G401.6 (cell line): Measurements from ENCODE around the gene EXOG.

ENCODE experiments used
- FAIRE-seq: peaks from 2 replicates; lab custom pipeline; 2012; peaks lifted over from hg19 to GRCh38; lab: Jason Lieb, UNC

The EXOG gene, protein sequence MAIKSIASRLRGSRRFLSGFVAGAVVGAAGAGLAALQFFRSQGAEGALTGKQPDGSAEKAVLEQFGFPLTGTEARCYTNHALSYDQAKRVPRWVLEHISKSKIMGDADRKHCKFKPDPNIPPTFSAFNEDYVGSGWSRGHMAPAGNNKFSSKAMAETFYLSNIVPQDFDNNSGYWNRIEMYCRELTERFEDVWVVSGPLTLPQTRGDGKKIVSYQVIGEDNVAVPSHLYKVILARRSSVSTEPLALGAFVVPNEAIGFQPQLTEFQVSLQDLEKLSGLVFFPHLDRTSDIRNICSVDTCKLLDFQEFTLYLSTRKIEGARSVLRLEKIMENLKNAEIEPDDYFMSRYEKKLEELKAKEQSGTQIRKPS

DNA sequence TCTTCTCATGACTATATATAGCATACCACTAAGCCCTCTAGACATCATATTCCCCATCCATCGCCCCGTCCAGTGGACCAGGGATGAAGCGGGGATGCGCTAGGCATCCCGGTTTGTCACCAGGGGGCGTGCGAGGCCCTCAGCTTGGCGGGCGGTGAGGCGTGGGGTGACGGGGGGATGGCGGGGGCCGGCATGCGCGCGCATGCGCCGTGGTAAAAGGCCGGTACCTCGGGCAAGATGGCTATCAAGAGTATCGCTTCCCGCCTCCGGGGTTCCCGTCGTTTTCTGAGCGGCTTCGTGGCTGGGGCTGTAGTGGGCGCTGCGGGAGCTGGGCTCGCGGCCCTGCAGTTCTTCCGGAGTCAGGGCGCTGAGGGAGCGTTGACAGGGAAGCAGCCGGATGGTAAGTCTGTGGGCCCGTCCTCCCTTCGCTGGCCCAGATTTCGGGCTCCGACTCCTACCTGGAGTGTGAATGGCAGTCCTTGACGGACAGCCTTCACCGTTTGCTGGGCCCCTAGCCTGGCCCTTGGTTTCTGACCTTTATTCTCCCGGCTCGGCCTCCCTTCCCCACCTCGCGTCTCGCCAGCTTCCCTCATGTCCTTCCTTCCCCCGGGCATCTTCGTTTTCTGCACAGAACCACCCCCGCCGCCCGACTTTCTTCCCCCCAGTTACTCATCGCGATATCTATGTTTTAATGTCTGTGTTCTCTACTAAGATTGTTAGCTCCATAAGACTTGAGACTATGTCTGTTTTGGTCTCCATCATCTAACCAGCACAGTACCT is at the start of gene EXOG:
Gene EXOG (plus strand): TSS at position 210 of the 780 bp plus-strand sequence. CDS start 28 bp downstream, at position 238.
- peak; percentile 60 for FAIRE-seq

DNA sequence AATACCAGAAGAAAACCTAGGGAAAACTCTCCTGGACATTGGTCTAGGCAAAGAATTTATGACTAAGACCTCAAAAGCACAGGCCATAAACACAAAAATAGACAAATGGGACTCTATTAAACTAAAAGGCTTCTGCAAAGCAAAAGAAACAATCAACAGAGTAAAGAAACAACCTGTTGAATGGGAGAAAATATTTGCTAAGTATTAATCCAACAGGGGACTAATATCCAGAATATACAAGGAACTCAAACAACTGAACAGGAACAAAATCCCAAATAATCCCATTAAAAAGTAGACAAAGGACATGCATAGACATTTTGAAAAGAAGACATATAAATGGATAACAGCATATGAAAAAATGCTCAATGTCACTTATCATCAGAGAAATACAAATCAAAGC is 49.3 kb upstream of the EXOG start:
- no peak for FAIRE-seq

DNA sequence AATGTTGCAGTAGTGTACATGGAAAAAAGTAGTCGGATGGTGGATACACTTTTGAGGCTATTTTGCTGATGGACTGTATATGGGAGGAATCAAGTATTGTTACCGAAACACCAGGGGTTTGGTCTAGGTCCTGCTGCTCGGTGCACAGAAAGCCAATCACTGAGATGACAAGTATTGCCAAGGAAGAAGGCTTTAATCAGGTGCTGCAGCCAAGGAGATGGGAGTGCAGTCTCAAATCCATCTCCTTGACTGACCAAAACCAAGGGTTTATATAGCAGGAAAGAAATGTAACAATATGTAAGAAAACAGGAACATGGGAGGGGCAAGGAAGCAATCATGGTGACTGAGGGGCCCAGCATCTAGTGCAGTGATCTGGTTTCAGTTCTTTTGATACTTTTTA is 45.3 kb upstream of the EXOG start:
- FAIRE-seq, result no peak

DNA sequence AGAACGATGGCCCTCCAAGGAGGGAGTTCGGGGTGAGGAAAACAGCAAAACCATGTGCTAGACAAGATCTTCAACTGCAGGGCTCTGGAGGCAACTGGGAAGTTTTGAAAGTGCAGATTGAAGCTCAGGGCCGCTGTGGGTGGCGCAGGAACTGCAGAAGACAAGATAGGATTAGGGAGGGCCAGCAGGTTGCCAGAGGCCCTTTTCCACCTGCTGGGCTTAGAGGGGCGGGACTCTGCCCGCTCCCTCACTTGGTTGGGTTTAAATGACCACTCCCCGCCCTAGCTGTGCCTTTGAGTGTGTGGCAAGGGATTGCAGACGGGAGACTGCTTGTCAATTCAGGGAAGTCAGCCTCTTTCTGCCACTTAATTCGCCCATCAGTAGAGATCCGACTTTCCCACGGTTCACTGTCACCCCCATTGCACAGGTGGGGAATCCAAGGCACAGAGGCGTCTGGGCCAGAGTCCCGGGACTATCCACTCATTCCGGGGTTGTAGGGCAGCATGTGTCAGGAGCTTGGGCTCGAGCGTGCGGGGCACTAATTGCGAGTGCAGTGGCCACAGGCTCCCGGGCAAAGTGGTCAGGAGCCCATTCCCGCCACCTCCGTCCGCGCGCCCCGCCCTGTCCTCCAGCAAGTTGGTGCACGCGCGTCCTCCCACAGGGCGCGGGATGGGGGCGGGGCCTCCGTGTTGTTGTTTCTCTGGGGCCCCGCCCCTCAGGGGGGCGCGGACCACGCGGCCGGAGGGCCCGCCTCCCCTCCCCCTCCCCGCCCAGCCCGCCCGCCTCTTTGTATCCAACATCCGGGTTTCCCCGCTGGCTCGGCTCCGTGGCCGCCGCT is 42.8 kb upstream of the EXOG start, which contains the start of gene ACVR2B:
Gene ACVR2B (plus strand): TSS at position 816 of the 838 bp plus-strand sequence. CDS start 433 bp downstream, outside the sequence.
- FAIRE-seq, result no peak

DNA sequence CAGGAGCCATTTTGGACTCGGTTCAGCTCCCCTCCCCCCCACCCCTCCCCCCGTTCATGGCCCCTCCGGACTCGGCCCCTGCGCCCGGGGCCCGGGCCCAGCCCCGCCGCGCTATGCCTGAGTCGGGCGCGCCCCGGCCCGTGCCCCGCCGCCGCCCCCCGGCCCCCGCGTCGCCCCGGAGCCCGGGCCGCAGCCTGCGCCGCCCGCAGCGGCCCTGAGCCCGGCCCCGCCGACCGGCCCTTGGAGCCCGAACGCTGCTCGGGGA is 42.3 kb upstream of the EXOG start:
- FAIRE-seq, result no peak

DNA sequence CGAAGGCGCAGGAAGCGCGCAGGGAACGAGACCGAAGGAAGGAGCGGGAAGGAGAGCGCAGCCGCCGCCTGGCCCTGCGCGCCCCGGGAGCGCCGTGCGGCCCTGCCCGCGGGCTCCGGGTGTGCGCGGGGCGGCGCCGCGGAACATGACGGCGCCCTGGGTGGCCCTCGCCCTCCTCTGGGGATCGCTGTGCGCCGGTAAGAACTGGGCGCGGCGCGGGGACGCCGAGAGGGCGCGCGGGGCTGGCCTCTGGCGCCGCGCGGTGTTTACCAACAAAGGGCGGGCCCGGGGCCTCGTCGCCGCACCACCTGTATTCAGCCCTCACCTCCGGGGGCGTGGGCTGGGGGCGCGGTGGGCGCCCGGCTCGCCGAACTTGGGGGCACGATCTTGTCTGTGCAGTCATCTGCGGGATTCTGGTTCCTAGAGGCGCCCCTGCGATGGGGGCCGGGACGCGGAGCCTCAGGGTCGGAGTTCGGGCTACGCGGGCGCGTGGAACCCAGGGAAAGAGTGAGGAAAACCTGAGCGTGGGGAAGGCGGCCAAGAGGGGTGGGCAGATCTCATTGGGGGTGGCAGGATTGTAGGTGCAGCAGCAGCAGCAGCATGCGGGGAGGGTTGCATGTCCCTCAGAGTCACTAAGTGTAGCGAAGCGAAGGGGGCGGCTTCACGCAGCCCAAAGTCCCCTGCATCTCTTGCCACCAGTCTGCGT is 41.8 kb upstream of the EXOG start:
- FAIRE-seq, result no peak

DNA sequence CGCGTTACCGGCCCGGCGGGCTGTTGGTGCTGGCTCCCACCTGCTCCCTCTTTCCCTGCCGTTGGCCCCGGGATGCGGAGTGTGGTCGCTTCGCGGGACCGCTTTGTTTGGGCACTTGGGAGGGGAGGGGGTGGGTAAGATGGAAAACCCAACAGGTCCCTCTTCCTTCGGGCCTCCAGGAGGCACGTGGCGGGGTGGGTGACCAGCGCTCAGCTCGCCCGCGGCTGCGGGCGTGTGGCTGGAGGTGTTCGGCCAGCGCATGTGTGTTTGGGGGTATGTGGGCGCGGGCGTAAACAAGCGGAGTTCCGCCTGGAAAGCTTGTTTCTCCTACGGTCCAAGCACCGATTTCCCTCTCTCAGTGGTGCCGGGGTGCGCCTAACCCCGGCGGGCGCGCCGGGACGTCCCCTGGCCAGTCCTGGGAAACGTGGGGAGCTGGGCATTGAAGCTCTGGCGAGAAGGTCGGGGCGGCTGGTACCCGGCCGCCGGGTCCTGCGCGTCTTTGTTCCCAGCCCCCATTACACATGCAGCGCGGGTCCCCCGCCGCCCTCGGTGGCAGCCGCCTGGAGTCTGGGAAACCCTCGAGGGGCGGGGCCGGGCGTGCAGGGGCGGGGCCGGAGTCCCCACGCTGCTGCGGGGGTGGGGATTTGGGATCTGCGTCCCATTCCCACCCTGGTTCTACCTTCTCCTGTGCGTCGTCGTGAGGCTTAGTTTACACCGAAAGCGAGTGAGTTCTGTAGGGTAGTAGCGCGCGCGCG is 41.1 kb upstream of the EXOG start:
- FAIRE-seq, result no peak

DNA sequence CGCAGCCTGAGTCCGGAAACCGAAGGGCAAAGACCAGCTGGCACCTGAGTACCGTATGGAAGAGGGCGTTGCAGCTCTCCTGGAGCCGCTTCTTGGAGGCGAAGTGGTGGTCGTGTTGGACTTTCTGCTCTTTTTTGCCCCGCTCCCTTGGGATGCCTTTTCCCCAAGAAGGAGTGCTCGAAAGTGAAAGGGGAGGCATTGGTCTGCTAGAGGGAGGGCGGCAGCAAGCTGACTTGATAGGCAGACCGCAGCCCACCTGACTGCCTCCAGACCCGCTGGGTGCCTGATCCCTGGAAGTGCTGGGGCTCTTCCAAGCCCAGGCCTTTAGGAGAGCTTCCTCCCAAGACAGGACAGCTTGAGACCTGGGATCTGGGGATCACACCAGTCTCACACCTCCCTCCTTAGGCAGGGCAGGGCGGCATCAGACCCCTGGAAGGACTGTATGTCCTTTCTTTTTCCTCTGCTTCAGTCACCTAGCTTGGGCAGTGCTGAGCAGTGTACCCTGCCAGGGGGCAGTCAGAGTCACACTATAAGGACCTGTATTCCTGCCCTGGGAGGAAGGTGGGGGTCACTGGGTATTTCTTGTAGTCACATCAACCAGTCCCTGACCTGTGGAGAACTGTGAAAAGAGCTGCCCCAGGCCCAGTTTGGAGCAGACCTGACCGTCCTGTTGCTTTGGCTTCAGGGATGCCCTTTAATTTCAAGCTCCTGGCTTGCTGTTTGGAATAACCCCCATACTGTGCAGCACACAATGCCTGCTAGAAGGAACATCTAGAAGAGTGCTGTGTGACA is 40.3 kb upstream of the EXOG start:
- FAIRE-seq, result no peak

DNA sequence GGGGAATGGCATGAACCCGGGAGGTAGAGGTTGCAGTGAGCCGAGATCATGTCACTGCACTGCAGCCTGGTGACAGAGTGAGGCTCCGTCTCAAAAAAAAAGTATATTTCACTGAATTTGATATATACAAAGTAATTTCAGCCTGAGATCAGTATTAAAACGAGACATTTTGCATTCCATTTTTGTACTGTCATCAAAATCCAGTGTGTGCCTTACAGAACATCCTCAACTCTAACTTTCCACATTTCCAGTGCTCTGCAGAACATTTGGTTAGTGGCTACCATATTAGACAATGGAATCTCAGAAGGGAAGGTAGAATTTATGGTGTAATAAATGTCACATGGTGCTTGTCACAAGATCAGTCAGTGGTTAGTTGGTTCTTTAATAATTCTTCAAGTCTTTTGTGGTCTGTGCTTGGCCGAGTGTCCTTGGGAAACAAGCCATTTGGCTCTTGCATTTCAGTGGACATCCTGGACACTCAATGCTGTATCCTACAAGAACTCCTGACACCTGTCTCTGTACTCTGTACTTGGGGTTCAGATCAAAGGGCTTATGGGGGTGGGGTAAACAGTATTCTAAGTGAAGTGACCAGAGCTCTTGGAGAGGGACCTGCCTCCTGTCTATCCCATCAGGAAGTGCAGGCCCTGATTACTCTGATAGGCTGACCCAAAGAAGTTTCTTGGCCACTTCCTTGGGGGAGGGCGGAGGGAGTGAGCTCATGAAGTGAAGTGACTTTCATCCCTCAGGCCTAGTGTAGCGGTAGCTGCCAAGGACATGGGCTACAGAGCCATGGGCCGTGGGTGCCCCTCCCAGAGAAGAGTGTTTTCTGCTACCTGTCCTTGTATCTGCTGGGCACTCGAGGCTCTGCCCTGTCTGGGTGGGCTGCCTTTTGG is 38.8 kb upstream of the EXOG start:
- FAIRE-seq, result no peak

DNA sequence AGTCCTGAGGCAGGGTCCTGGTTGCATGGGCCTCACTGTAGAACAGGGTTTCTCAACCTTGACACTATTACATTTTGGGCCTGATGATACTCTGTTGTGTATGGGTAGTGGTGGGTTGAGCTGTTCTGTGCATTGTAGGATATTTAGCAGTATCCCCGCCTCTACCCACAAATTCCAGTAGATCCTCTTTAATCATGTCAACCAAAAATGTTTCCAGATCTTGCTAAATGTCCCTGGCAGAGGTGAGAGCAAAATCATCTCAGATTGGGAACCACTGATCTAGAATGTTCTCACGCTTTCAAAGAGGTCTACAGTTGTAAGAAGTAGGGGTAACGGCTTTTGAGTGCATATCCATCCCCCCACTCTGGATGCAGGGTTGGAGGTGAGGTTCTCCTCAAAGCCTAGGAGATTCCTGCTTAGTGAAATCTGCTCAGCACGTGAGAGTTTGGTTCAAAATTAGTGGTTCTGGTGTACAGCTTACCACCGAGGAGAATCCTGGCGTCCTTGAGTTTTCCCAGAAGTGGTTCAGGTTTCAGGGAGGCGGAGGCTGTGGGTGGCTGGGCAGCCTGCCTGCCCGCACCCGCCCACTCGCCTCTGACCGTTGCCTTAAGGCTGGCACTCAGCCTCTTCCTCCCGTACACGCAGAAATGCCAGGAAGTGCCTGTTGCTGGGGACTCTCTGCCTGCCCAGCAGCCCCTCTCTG is 37.2 kb upstream of the EXOG start:
- no peak for FAIRE-seq

DNA sequence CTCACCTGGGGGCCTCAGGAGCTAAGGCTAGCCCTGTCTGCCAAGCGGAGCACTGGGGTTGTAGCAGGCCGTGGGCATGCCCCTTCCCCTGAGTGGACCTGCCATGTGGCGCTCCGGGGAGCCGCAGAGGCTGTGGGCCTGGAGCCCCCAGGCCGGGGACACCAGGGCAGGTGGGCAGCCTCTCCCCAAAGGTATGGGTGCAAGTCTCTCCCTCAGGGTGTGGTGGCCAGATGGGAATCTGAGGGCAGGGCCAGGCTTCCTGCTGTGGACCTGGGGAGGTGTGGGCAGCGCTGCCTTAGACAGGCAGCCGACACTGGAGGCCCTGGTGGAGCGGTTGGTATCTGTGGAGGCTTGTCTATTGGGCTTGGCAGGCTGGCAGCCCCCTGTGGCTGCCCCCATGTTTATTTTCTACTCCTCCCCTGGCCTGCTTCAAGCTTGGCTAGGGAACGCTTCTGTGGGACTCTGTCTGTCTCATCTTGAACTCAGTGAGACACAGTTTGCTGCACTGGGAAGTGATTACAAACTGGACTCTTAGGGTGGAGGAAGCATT is 36.6 kb upstream of the EXOG start:
- no peak for FAIRE-seq

DNA sequence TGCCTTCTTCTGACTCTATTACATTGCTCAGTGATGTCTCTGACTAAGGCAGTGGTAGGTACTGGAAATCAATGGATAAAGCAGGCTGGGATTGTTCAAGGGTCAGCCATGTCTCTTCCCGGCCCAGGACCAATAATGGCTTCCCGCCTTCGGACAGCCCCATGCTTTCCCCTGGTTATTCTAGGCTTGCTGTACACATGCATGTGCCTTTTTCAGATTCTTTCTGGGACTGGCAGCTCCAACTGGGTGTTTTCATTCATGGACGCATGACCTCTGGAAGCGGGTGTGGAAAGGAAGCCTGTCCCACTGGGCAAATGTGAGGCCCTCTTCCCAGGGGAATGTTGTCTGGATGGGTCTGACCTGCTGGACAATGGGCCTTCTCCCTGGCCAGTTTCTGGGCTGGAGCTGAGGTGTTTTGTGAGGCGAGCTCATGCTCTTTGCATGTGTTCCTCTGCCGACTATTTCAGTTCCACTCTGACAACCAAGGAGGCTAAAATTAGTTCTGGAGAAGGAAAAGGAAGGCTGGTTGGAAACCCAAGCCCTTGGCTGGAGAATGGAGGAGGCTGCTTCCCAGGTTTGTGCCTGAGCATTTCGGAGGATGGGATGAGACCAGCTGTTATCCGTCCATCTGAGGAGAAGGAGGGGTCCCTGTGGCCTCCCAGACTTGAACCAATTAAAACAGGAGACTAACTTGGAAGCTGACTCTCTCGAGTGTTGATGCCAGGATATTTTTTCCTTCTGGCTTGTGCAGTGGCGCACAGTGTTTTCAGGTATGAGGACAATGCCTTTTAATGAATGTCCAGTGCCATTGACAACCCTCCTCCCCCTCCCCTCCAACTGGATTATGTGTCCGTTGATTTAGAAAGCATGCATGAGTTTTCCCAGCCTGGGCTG is 35.5 kb upstream of the EXOG start:
- FAIRE-seq, result no peak

DNA sequence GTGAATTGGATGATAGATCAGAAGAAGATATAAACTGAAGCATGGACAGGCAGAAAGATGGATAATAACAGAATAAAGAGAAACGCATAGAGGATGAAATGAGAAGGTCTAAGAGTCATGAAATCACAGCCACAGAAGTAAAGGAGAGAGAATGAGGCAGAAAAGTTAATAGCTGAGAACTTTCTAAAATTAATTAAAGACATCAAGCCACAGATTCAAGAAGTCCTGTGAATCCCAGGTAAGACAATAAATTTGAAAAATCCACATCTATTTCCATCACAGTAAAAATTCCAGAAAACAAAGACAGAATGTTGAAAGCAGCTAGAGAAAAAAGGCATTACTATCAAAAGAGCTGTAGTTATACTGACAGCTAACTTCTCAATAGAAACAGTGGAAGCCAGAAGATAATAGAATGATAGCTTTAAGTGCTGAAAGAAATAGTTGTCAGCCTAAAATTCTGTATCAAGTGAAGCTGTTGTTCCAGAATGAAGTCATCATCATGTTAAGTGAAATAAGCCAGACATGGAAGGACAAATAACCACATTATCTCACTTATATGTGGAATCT is 30.5 kb upstream of the EXOG start:
- FAIRE-seq, result no peak

DNA sequence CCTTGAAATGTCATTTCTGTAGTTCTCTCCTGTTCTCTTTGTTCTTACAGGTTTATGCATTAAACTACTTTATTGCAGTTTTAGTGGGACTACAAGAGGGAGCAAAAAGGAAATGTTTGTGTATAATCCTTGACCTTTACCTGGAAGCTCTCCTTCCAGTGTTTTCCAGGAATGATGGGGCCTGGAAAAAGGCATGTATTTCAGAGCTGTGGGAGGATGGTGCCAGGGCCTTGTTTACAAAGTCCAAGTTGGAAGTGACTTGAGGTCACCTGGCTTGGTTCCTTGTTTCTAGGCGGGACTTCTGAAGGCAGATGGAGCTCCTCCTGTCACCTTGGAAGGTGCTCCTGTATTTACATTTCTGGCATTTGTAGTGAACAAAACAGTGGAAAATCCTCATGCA is 27.4 kb upstream of the EXOG start:
- no peak for FAIRE-seq

DNA sequence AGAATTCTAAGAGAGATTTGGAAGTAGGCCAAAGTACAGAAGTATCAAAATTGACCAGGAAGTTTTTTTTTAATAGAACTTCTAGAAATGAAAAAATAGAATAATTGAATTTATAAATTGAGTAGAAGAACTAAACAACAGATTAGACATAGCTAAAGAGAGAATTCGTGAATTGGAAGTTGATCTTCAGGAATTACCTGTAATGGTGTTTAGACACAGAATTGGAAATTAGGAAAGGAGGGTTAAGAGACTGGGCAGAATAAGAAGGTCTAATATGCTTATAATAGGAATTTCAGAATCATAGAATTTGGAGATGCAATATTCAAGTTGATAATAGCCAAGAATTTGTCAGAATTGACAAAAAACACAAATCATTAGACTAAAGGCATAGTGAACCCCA is 26.3 kb upstream of the EXOG start:
- no peak for FAIRE-seq

DNA sequence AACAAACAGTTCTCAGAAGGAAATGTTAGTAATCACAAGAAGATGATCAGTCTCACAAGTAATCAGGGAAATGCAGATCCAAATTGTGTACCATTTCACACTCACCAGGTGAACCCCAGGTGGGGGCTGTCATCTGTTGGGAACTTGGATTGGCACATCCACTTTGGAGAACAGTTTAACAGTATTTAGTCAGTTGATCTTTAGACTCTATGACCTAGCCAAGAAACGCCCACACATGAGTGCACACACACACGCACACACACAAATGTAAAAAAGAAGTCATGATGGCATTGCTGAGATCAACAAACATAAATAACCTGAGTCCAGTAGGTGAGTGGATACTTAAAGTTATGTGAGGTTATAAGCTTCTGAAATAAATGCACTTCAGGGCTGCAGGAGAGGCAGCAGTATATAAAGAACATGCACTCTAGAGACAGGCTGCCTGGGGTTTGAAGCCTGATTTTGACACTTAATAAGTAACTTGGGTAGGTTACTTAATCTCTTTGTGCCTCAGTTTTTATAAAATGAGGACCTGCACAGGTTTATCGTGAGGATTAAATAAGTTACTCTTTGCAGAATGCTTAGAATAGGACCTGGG is 24.8 kb upstream of the EXOG start:
- FAIRE-seq, result no peak

DNA sequence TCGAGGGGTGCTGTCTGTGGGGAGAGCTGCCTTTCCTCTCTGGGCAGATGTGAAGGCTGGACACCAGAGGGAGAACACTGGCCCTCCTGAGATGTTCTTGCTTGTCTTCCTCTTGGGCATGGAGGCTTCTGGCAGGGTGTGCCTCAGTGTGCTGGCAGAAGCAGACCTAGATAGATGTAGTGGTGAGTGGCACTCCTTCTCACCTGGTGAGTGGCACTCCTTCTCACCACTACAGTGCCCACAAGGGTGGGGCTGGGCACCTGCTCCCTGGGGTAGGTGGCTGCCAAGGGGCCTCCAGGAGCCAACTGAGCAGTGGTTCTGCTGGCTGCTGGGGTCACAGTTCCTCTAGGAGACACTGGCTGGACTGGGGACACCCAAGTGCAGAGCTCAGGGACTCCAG is 23.8 kb upstream of the EXOG start:
- no peak for FAIRE-seq
